Transverse colon (tissue), 4 donors: Measurements from ENCODE around the gene DYRK3. TPM values are rescaled to one million over a fixed set of nuclear protein-coding genes. Genes with fewer than 3 reads are reported as not detected.

Experiments used
- DNase-seq: peaks from one replicate; pipeline ENCODE4 v3.0.0-alpha.2; 2019
- H3K27ac ChIP-seq, 4 donors: fragments of 200-600 bp; sonication (generic); 2 replicates each; pipeline ENCODE4 v1.5.1; 2016 to 2018; ENCODE audit warnings: inconsistent platforms in 4 of 4
- H3K27me3 ChIP-seq: fragments of 200-600 bp; sonication (generic); 2 replicates; pipeline ENCODE4 v1.5.1; 2017; ENCODE audit warnings: inconsistent platforms
- H3K36me3 ChIP-seq, 4 donors: fragments of 200-600 bp; sonication (generic); 2 replicates each; pipeline ENCODE4 v1.5.1; 2017 to 2019; ENCODE audit warnings: inconsistent platforms in 4 of 4
- H3K4me1 ChIP-seq, 4 donors: fragments of 200-600 bp; sonication (generic); 2 replicates each; pipeline ENCODE4 v1.5.1; 2017 to 2020; ENCODE audit warnings: inconsistent platforms in 4 of 4
- H3K4me3 ChIP-seq, 4 donors: fragments of 200-600 bp; sonication (generic); 1 replicate in 1 of 4; 2 replicates in 3 of 4; pipeline versions ENCODE4 v1.5.1 to v1.6.1; 2017 to 2019; ENCODE audit warnings: inconsistent platforms in 4 of 4
- H3K9me3 ChIP-seq, 2 donors: fragments of 200-600 bp; sonication (generic); 2 replicates each; pipeline ENCODE4 v1.5.1; 2017 to 2019; ENCODE audit warnings: inconsistent platforms in 2 of 2
- CTCF ChIP-seq, 5 experiments: fragments of 200-600 bp in 3 of 5; fragments of 450-650 bp in 2 of 5; sonication (generic) in 3 of 5; IDR thresholded peaks; 1 replicate in 2 of 5; 2 replicates in 3 of 5; pipeline ENCODE4 v1.5.1; 2016 to 2017; ENCODE audit warnings: antibody characterized with exemption in 5 of 5, inconsistent platforms in 3 of 5, mild to moderate bottlenecking in 2 of 5, moderate library complexity in 1 of 5
- EP300 ChIP-seq: sonication (generic); formaldehyde crosslinking; IDR thresholded peaks from one replicate; pipeline ENCODE4 v1.6.1; 2017; ENCODE audit warnings: antibody characterized with exemption, low read depth
- POLR2A ChIP-seq: fragments of 450-650 bp; IDR thresholded peaks from one replicate; pipeline ENCODE4 v1.6.1; 2016; ENCODE audit warnings: antibody characterized with exemption, mild to moderate bottlenecking, moderate library complexity
- POLR2AphosphoS5 ChIP-seq, 3 donors: sonication (generic); formaldehyde crosslinking; IDR thresholded peaks; one replicate each; pipeline ENCODE4 v1.6.1; 2016; ENCODE audit warnings: antibody characterized with exemption in 3 of 3
- whole genome bisulfite sequencing, 2 donors: methylation state at CpG; one replicate each; pipeline ENCODE4 v1.1.5; 2018; ENCODE audit warnings: low coverage in 1 of 2; 5-methylcytosine and 5-hydroxymethylcytosine counted together
- in situ Hi-C, 4 donors: fragments of 200-750 bp; cut with MboI; loops; one replicate each; pipeline versions ENCODE4 v1.15.0 to v1.15.1; 2017; ENCODE audit warnings: low sequenced_read_pairs in 3 of 4, low pct_ligation_motif_present in 1 of 4, low pct_unique_long_range_greater_than_20kb in 1 of 4
- intact Hi-C: fragments of 100-400 bp; cut with DNase I; formaldehyde crosslinking; loops from one replicate; pipeline ENCODE4 v1.15.1; 2023; ENCODE audit warnings: low total_unique reads
- total RNA-seq, 4 donors: library from RNA; depleted of rRNA; stranded (reverse); fragments of >200 nt; gene quantifications; one replicate each; pipeline ENCODE4 v1.1.0, GENCODE V29; 2016

The DYRK3 gene
- total RNA-seq, 4 donors from 2014 or later = 1.6 to 3.2 TPM; not detected in 2

- Histone ChIP-seq H3K4me1 (peaks cover 0 to 23% (median 14%) of the 10 kb centered on the region in 4 donors), H3K36me3 (no peaks in the 10 kb centered on the region), H3K9me3 (no peaks in the 10 kb centered on the region), H3K4me3 (no peak overlapping the region), H3K27me3 (no peaks in the 10 kb centered on the region), H3K27ac (no peak overlapping the region)
- in situ Hi-C loops = no loop called here
- DNase-seq = no peak
- WGBS, 2 donors = 86 to 90% methylated on average over 2 to 4 of the region's 4 CpGs
- TF ChIP-seq EP300 (no peak), POLR2A (no peak), CTCF (IDR thresholded peaks at IDR 0.05) (no peak), POLR2AphosphoS5 (IDR thresholded peaks at IDR 0.05) (no peak)
- intact Hi-C loops = no loop called here
These were observed 20.1 kb downstream of the DYRK3 start for GRCh38 chr1:206655471-206655882.

- intact Hi-C loops = no loop called here
- Histone ChIP-seq H3K4me1 (peaks cover 0 to 23% (median 14%) of the 10 kb centered on the region in 4 donors), H3K9me3 (no peaks in the 10 kb centered on the region), H3K27me3 (no peaks in the 10 kb centered on the region), H3K4me3 (no peak overlapping the region), H3K36me3 (no peaks in the 10 kb centered on the region), H3K27ac (no peak overlapping the region)
- TF ChIP-seq POLR2A = no peak
- no peak for TF ChIP-seq CTCF (IDR thresholded peaks at IDR 0.05)
- 85 to 100% methylated on average over 2 to 3 of the region's 3 CpGs for WGBS, 2 donors
- in situ Hi-C loops = no loop called here
- no peak for DNase-seq
These were observed 21.6 kb downstream of the DYRK3 start for GRCh38 chr1:206656936-206657335.

- in situ Hi-C loops (no loop called here), intact Hi-C loops (no loop called here)
- Histone ChIP-seq H3K27me3 (no peaks in the 10 kb centered on the region), H3K27ac (no peak overlapping the region), H3K9me3 (no peaks in the 10 kb centered on the region), H3K36me3 (no peaks in the 10 kb centered on the region), H3K4me3 (no peak overlapping the region), H3K4me1 (peaks cover 0 to 23% (median 14%) of the 10 kb centered on the region in 4 donors)
- TF ChIP-seq POLR2A = no peak
- TF ChIP-seq EP300 = no peak
- TF ChIP-seq POLR2AphosphoS5 (IDR thresholded peaks at IDR 0.05) = no peak
- TF ChIP-seq CTCF (IDR thresholded peaks at IDR 0.05) = no peak
- WGBS, 2 donors = 40 to 45% methylated on average over 1 to 6 of the region's 6 CpGs
- DNase-seq = no peak
These were observed 22.4 kb downstream of the DYRK3 start for GRCh38 chr1:206657751-206658150.

GRCh38 chr1:206658264-206658980 lies 23.1 kb downstream of the DYRK3 start:
- Histone ChIP-seq H3K9me3 (no peaks in the 10 kb centered on the region), H3K27ac (peak overlapping the region in 1 of 4 donors; percentile 60), H3K27me3 (no peaks in the 10 kb centered on the region), H3K4me3 (no peak overlapping the region), H3K36me3 (no peaks in the 10 kb centered on the region), H3K4me1 (peaks cover 0 to 23% (median 15%) of the 10 kb centered on the region in 4 donors)
- TF ChIP-seq POLR2A (no peak), POLR2AphosphoS5 (IDR thresholded peaks at IDR 0.05) (no peak), CTCF (IDR thresholded peaks at IDR 0.05) (peak in 4 of 5 experiments; percentile 43 to 69 (median 59)), EP300 (no peak)
- in situ Hi-C loops = no loop called here
- DNase-seq = peak; percentile 43
- 40 to 63% methylated on average over 1 to 22 of the region's 22 CpGs for WGBS, 2 donors
- intact Hi-C loops = no loop called here
